T-helper 22 cell (primary cell): Measurements from ENCODE around the gene SERINC4.
"Not testable (repeated sequence)": the region's sequence is repeated elsewhere in the genome, so short reads cannot be mapped to it uniquely, and the experiment has no call there.

ENCODE experiments used
- DNase-seq: peaks from one replicate; pipeline ENCODE4 v3.0.0-alpha.2; 2020; ENCODE audit warnings: low read depth

SERINC4 gene

DNA sequence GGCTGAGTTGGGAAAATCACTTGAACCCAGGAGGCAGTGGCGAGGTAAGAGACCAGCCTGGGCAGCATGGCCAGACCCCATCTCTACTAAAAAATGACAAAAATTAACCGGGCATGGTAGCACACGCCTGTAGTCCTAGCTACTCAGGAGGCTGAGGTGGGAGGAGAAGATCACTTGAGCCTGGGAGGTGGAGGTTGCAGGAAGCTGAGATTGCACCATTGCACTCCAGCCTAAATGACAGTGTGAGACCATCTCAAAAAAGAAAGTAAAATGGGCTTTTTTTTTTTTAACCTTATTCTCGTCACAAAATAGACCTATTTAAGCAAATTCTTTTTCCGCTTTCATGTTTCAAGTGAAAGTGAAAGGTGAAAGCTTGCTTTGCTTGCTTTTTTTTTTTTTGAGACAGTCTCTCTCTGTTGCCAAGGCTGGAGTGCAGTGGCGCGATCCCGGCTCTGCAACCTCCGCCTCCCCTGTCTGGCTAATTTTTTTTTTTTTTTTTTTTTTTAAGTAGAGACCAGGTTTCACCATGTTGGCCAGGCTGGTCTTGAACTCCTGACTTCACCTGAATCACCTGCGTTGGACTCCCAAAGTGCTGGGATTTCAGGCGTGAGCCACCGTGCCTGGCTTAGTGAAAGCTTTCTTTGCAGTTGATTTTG is 50.2 kb downstream of the SERINC4 start:
- peak; percentile 30 for DNase-seq

DNA sequence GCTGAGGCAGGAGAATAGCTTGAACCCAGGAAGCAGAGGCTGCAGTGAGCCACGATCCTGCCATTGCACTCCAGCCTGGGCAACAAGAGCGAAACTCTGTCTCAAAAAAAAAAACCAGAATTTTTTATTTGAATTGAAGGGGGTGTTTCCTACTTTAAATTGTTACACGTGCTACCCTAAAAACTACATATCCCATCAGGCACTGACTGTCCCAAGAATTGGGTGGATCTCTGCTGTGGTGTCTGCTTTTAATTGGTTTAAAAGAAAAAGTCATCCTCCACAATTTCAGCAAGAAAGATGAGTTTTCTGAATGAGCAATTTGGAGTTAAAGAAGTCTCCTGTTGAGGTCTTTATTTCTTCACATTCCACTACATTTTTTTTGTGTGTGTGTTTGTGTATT is 51.6 kb downstream of the SERINC4 start:
- DNase-seq, result no peak

DNA sequence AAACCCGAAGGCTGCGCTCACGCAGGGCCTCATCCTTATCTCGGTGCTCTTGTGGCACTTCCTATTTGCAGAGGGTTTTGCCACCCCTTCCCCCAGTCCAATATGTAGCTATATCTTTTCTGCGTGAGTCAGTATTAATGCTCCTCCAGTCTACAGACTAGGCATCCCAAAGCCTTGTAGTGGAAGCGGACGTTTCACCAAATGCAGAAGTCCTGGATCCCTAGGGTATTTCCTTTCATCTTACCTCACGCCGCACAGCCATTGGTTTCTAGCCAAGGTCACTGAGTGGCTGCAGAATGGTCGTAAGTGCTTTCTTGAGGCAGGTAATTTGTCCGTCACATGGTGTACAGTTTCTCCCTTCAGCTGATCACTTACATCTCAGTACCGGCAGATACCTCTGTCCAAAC is 53.1 kb downstream of the SERINC4 start:
- not testable (repeated sequence) for DNase-seq

DNA sequence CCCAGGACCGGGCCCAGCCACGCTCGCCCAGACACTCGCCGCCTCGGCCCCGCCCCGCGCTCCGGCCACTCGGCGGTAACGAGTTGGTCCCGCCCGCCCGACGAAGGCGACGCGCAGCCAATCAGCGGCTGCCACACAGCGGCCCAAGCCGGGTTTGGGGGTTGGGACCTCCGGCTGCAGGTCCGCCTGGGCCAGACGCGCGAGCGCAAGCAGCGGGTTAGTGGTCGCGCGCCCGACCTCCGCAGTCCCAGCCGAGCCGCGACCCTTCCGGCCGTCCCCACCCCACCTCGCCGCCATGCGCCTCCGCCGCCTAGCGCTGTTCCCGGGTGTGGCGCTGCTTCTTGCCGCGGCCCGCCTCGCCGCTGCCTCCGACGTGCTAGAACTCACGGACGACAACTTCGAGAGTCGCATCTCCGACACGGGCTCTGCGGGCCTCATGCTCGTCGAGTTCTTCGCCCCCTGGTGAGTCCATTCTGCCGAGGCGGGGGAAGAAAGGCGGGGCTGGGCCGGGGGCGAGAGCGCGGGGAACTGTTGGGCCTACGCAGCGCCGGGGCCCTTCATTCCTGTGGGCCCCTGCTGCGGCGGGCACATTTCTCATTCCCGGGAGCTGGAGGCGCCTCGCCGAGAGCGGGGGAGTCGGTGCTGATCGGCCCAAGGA is 53.6 kb downstream of the SERINC4 start, which contains the start of gene PDIA3:
PDIA3 (plus strand) TSS at position 194 of the 658 bp plus-strand sequence; CDS start at position 296, 102 bp downstream.
- peak; percentile 78 for DNase-seq
